ENCODE measurements around the gene VANGL2. TPM values are rescaled to one million over a fixed set of nuclear protein-coding genes. Genes with fewer than 3 reads are reported as not detected.

Gene VANGL2
- total and polyA plus RNA-seq, 2 donors from 2014 or later, result 3.8 to 8.1 TPM

GRCh38 chr1:160411271-160412027 lies 11.1 kb downstream of the VANGL2 start:
- peak in 2 of 5 donors; percentile 19 to 53 for DNase-seq
- Histone ChIP-seq H3K9ac (ENCODE audit: low read length in 3 of 3) (no peak overlapping the region), H3K36me3 (ENCODE audit: control insufficient read depth in 2 of 3, insufficient read depth in 3 of 3, low read length in 3 of 3) (no peaks in the 10 kb centered on the region), H3K27me3 (ENCODE audit: control insufficient read depth, insufficient read depth, low read length) (no peaks in the 10 kb centered on the region), H3K27ac (ENCODE audit: low read depth in 2 of 2, low read length in 2 of 2) (no peak overlapping the region), H3K4me3 (ENCODE audit: low read length in 3 of 3) (no peak overlapping the region), H3K4me1 (ENCODE audit: control insufficient read depth in 2 of 3, insufficient read depth in 2 of 3, low read depth in 1 of 3, low read length in 3 of 3) (no peaks in the 10 kb centered on the region), H3K9me3 (ENCODE audit: control insufficient read depth in 2 of 3, insufficient read depth in 1 of 3, low read length in 3 of 3) (no peaks in the 10 kb centered on the region)
- FAIRE-seq, result no peak
- intact Hi-C loops (cut with DNase I), result no loop called here
- TF ChIP-seq CTCF (IDR thresholded peaks at IDR 0.05; ENCODE audit: borderline replicate concordance, extremely low read depth, insufficient read depth), result no peak

DNA sequence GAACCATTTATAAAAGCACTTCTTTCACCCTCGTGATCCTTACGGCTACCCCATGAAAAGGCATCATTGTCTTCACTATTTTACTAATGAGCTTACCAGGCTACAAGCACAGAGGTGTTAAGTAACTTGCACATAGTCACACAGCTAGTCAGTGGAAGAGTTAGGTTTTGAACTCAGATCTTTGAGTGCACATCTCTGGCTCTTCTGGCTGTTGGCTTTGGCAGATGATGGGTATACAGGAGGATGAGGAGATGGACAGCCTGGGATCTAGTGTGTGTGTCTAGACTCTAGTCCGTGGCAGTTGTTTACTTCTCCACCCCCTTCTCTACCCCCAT lies 11.6 kb downstream of the VANGL2 start:
- Histone ChIP-seq H3K4me3 (ENCODE audit: low read length in 3 of 3) (no peak overlapping the region), H3K27ac (ENCODE audit: low read depth in 2 of 2, low read length in 2 of 2) (no peak overlapping the region), H3K4me1 (ENCODE audit: control insufficient read depth in 2 of 3, insufficient read depth in 2 of 3, low read depth in 1 of 3, low read length in 3 of 3) (no peaks in the 10 kb centered on the region), H3K36me3 (ENCODE audit: control insufficient read depth in 2 of 3, insufficient read depth in 3 of 3, low read length in 3 of 3) (no peaks in the 10 kb centered on the region), H3K9ac (ENCODE audit: low read length in 3 of 3) (no peak overlapping the region), H3K9me3 (ENCODE audit: control insufficient read depth in 2 of 3, insufficient read depth in 1 of 3, low read length in 3 of 3) (no peaks in the 10 kb centered on the region), H3K27me3 (ENCODE audit: control insufficient read depth, insufficient read depth, low read length) (no peaks in the 10 kb centered on the region)
- intact Hi-C loops (cut with DNase I), result no loop called here
- FAIRE-seq (no peak), DNase-seq (no peak)
- TF ChIP-seq CTCF (IDR thresholded peaks at IDR 0.05; ENCODE audit: borderline replicate concordance, extremely low read depth, insufficient read depth), result no peak

GRCh38 chr1:160413716-160414115 lies 13.4 kb downstream of the VANGL2 start:
- no peaks in the 10 kb centered on the region for H3K36me3 ChIP-seq (ENCODE audit: control insufficient read depth in 2 of 3, insufficient read depth in 3 of 3, low read length in 3 of 3)
- H3K9me3 ChIP-seq (ENCODE audit: control insufficient read depth in 2 of 3, insufficient read depth in 1 of 3, low read length in 3 of 3), result no peaks in the 10 kb centered on the region
- H3K27me3 ChIP-seq (ENCODE audit: control insufficient read depth, insufficient read depth, low read length), result no peaks in the 10 kb centered on the region
- H3K4me3 ChIP-seq (ENCODE audit: low read length in 3 of 3), result no peak overlapping the region
- TF ChIP-seq CTCF (IDR thresholded peaks at IDR 0.05; ENCODE audit: borderline replicate concordance, extremely low read depth, insufficient read depth), result no peak
- no peaks in the 10 kb centered on the region for H3K4me1 ChIP-seq (ENCODE audit: control insufficient read depth in 2 of 3, insufficient read depth in 2 of 3, low read depth in 1 of 3, low read length in 3 of 3)
- intact Hi-C loops (cut with DNase I), result no loop called here
- no peak overlapping the region for H3K9ac ChIP-seq (ENCODE audit: low read length in 3 of 3)
- H3K27ac ChIP-seq (ENCODE audit: low read depth in 2 of 2, low read length in 2 of 2), result no peak overlapping the region
- FAIRE-seq (no peak), DNase-seq (no peak)

- Histone ChIP-seq H3K27me3 (ENCODE audit: control insufficient read depth, insufficient read depth, low read length) (no peaks in the 10 kb centered on the region), H3K27ac (ENCODE audit: low read depth in 2 of 2, low read length in 2 of 2) (no peak overlapping the region), H3K36me3 (ENCODE audit: control insufficient read depth in 2 of 3, insufficient read depth in 3 of 3, low read length in 3 of 3) (no peaks in the 10 kb centered on the region), H3K4me1 (ENCODE audit: control insufficient read depth in 2 of 3, insufficient read depth in 2 of 3, low read depth in 1 of 3, low read length in 3 of 3) (no peaks in the 10 kb centered on the region), H3K9me3 (ENCODE audit: control insufficient read depth in 2 of 3, insufficient read depth in 1 of 3, low read length in 3 of 3) (no peaks in the 10 kb centered on the region), H3K4me3 (ENCODE audit: low read length in 3 of 3) (no peak overlapping the region), H3K9ac (ENCODE audit: low read length in 3 of 3) (no peak overlapping the region)
- TF ChIP-seq CTCF (IDR thresholded peaks at IDR 0.05; ENCODE audit: borderline replicate concordance, extremely low read depth, insufficient read depth), result no peak
- DNase-seq (no peak), FAIRE-seq (no peak)
- intact Hi-C loops (cut with DNase I), result no loop called here
Measured at GRCh38 chr1:160414881-160415280, 14.5 kb downstream of the VANGL2 start.
